Activated CD4-positive, CD25-positive, alpha-beta regulatory T cell treated with anti-CD3 and anti-CD28 coated beads, Interleukin-2, amount 50 U/mL, for 24 hours (primary cell): ENCODE results near the gene P2RY2.
"Not testable (repeated sequence)": the region's sequence is repeated elsewhere in the genome, so short reads cannot be mapped to it uniquely, and the experiment has no call there.

Experiments used
- ATAC-seq, 2 donors: fragments of 150-1000 bp; cut with Tn5 transposase; one replicate each; pipeline ENCODE4 v1.10.0; 2021; ENCODE audit warnings: mild to moderate bottlenecking in 1 of 2, moderate library complexity in 1 of 2

Gene P2RY2

GRCh38 chr11:73189315-73189714, 28.8 kb upstream of the P2RY2 start:
- ATAC-seq = peak; percentile 25 to 31

DNA sequence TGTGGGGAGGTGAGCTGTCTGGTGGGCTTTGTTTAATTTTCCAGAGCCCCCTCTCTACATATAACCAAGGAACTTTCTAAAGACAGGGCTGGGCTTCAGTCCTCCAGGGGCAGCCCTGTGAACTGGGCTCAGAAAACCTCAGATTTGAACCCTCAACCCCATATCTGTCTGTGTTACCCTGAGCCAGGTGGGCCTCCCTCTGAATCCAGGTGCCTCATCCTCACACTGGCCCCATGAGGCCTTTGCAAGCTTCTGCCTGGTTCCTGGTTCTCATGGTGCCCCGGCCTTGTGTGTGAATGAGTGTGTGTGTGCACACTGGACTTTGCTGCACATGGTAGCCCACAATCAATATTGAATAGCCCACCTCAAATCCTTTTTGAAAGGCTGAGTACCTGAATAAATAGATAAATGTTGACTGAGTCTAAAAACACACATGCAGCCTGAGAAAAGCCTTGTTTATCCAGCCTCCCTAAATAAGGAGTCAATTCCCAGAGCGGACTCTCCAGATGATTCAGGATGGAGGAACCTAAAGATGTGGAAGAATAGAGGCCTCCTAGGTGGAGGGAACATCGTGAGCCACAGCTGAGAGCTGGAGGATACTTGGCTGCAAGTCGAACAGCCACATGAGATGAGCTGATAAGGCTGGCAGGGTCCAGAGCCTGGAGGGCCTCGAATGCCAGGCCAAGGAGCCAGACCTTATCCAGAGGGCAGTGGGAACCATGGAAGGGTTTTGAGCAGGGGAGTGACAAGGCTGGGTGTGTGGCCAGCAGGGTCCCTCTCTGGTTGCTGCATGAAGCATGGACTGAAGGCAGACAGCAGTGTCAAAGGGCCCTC, 28.1 kb upstream of the P2RY2 start:
- ATAC-seq = no peak

GRCh38 chr11:73190557-73190885, 27.6 kb upstream of the P2RY2 start:
- no peak for ATAC-seq

DNA sequence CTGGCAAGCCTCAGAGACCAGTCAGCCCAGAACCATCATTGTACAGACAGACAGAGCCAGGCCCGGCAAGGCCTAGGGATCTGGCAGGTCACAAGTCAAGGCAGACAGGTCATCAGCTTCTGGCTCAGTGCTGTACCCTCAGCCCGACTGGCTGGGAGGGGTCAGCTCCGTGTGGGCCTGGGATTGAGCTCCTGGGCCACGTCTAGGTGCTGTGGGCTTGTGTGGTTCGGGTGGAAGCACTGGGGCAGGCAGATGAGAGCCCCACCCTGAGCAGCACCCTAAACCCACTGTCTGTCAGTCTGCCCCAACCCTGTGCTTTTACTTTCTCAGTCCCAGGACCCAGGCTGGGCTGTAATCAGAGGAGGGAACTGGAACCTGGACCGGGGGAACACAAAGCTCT, 26.9 kb upstream of the P2RY2 start:
- ATAC-seq = no peak

DNA sequence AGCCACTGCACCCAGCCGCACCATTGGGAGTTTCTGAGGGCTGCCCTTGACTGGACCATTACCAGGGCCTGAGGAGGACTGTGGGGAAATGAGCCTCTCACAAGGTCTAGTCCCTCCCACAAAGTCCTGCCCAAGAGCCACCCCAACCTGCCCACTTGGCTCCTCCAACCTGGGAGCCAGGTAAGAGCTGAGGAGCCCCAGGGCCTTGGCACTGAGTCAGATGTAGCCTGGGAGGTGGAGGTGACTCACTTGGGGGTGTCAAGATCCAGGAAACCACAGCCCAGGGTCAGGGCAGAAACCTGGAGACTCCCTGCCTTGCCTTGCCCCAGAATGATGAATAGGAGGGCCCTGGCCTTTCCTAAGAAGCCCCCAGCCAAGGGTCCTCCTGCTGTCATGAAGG, 25.8 kb upstream of the P2RY2 start:
- peak in 1 of 2 donors; percentile 31 for ATAC-seq

DNA sequence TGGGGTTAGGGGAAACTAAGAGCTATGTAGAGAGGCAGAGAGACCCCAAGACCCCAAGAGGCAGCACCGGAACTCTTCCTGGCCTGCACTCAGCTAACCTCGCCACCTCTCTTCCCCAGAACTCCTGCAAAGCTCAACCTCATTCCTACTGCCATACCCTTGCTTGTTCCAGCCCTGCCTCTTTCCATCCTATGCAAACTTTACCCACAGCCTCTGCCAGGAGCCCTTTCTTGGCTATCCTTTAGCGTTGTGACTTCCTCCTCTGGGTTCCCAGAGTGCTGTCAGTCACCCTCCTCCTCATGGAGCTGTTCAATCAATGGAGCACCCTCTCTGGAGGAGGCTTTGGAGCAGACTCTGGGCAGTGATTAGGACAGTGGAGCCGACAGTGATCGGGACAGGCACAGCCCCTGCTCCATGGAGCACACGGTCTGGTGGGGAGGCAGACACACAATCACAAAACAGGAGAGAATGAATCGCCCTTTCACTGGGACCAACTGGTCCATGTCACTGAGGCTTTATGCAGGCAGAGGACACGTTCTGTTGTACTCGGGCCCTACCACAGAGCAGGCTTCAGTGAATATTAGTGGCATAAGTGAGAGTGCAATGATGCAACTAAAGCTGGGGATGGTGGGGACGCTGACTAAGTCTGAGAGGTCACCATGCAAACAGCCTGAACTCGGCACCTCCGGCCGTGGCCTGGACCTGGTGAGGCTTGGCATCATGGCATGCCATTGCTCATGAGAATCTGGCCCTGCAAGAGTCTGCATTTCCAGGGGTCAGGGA, 24.6 kb upstream of the P2RY2 start:
- no peak for ATAC-seq

GRCh38 chr11:73194034-73194507, 24.0 kb upstream of the P2RY2 start:
- peak in 1 of 2 donors; percentile 9 for ATAC-seq

GRCh38 chr11:73194593-73194992, 23.5 kb upstream of the P2RY2 start:
- no peak for ATAC-seq

DNA sequence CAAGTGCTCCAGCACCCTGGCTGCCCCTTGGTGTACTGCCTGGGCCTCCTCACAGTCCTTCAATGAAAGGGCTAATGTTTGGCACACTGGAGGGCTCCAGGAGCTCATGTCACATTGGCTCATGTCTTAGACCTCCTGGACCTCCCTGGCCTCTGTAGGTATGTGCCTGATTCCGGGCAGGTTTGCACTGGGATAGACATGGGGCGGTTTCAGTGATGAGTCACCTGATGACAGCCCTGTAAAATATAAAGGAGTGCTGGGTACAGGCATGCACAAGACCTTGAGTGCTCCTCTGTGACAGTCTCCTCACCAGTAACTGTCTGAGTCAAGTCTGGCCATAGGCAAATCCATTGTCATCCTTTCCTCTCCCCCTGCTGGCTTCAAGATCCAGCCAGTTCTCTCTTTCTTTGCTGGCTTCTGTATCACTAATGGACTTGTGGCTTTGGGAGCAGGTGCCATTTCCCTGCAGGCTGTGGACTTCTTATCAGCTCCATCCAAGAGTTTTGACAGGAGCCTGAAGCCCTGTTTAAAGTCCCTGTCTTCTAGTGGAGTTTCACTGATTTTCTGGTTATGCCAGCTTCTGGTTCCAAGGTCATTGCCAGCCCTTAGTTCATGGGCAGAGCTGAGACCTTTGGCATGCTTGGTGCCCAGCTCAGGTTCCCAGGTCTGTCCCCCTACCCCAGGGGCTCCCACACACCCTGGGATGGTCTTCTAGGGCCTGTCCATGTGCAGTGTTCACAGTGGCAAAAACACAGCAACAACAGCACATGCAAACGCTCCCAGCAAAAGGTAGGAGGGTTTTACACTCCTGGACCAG, 22.7 kb upstream of the P2RY2 start:
- no peak for ATAC-seq

- no peak for ATAC-seq
These were observed 21.5 kb upstream of the P2RY2 start for GRCh38 chr11:73196576-73196975.

- no peak for ATAC-seq
These were observed 20.7 kb upstream of the P2RY2 start for GRCh38 chr11:73197348-73197747.

GRCh38 chr11:73197787-73198186, 20.3 kb upstream of the P2RY2 start:
- not testable (repeated sequence) for ATAC-seq

GRCh38 chr11:73198677-73199076, 19.4 kb upstream of the P2RY2 start:
- no peak for ATAC-seq

DNA sequence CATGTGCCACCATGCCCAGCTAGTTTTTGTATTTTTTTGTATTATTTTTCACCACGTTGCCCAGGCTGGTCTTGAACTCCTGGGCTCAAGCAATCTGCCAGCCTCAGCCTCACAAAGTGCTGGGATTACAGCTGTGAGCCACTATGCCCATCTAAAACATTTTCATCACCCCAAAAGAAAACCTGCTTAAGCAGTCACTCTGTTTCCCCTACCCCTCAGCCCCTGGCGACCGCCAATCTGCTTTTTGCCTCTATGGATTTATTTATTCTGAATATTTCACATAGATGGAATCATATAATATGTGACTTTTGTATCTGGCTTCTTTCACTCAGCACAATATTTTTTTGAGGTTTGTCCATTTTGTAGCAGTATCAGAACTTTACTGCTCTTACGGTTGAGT, 18.6 kb upstream of the P2RY2 start:
- ATAC-seq = no peak

DNA sequence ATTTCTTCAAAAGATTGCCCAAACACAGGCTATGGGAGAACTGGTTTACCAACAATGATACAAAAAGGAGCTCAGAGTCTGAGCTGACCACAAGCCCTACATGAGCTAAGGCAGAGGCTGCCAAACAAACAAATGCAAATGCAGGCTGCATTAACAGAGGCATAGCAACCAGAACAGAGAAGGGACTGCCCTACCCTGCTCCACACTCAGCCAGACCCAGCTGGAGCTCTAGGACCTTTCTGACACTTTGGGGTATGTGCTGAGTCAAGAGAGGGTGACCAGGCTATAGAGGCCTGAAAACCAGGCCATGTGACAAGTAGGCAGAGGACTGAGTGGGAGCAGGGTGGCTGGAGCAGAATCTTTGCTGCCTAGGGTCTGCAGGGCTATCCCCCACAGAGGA, 17.8 kb upstream of the P2RY2 start:
- no peak for ATAC-seq

- ATAC-seq = no peak
These were observed 16.8 kb upstream of the P2RY2 start for GRCh38 chr11:73201249-73201648.

GRCh38 chr11:73201888-73202780, 15.9 kb upstream of the P2RY2 start:
- no peak for ATAC-seq

GRCh38 chr11:73203322-73203721, 14.8 kb upstream of the P2RY2 start:
- no peak for ATAC-seq

GRCh38 chr11:73203790-73204189, 14.3 kb upstream of the P2RY2 start:
- ATAC-seq = no peak

DNA sequence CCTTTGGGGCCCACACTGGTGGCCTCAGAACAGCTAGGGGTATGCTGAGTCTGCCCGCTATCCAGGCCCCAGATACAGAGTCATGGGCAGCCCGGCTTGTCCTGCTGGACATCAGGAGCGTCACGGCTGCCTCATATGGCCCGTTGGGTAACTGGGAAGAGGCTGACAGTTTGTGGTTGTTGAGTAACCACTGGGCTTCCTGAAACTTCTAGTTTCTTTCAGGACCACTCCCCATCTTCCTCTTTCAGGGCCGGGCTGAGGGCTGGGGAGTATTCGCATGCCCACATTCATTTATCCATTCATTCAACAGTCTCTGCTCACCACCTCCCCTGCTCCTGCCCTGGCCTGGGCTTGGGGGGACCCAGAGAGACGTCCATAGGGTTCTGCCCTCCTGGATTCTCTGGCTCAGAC, 13.4 kb upstream of the P2RY2 start:
- no peak for ATAC-seq

DNA sequence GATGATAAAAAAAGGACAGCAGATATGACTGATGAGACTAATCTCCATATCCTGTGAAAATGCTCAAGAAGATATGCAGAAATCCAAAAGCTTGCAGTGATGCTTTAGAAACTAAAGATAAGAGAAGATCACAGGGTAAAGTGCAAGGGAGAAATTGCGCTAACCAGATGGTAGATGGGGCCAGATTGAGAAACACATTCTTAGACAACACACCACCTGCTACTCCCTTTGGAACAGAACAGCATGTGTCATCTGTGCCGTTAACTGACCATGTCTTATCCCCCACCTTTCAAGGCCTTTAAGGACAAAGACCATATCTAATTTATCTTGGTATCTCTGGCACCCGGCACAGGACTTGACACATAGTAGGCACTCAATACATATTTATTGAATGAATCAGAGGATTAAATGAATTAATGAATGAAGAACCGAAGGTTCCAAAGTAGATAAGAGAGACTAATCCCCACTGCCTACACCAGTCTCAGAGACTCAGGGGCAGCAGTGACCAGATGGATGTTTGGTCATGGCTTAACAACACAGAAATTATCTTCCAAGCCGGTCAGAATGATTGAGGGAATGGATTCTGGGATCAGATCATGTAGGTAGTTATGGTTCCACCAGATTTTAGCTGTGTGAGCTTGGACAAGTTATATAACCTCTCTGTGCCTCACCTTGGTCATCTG, 12.3 kb upstream of the P2RY2 start:
- no peak for ATAC-seq

DNA sequence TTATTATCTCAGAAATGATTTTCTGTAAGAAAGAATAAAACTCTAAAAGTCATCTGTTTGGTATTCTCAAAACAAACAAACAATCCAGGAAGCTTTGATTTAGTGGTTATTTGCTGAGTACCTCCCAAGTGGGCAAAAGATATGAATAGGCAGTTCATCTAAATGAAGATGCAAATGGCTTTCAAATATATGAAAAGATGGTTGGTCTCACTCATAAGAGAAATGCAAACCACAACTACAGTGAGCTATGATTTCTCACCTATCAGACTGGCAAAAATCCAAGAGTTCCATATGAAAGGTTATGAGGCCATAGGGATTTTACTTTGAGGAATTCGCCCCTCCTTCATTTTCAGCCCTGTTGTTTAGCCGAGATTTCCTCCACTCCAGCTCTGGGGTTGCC, 11.3 kb upstream of the P2RY2 start:
- no peak for ATAC-seq
